A549 (cell line): ENCODE data around the gene TREH.

Experiments
- CTCF ChIP-seq: fragments of >200 bp; sonication (Bioruptor Twin); formaldehyde crosslinking; IDR thresholded peaks from 3 replicates; pipeline ENCODE4 v1.5.1; 2016
- EP300 ChIP-seq, 2 experiments: fragments of >200 bp; sonication (Bioruptor Twin); formaldehyde crosslinking; IDR thresholded peaks; 2 replicates in 1 of 2; 3 replicates in 1 of 2; pipeline ENCODE4 v1.6.1; 2016 to 2017
- MAFK ChIP-seq: fragments of 450-650 bp; IDR thresholded peaks from 2 replicates; pipeline ENCODE4 v1.6.1; 2014; ENCODE audit not compliant: partially characterized antibody
- POLR2A ChIP-seq: IDR thresholded peaks from 2 replicates; pipeline ENCODE4 v1.6.1; 2012; ENCODE audit warnings: mild to moderate bottlenecking, low read length
- RAD21 ChIP-seq, 2 experiments: fragments of >200 bp in 1 of 2; sonication (Bioruptor Twin) in 1 of 2; formaldehyde crosslinking in 1 of 2; IDR thresholded peaks in 1 of 2; conservative IDR thresholded peaks in 1 of 2; 2 replicates in 1 of 2; 3 replicates in 1 of 2; pipeline ENCODE4 v1.6.1; 2012 to 2018; ENCODE audit warnings: inconsistent platforms in 1 of 2
- RARB ChIP-seq: fragments of 250-450 bp; sonication (Bioruptor Pico); IDR thresholded peaks from 2 replicates; pipeline ENCODE4 v1.8.0; 2021; ENCODE audit warnings: mild to moderate bottlenecking, moderate library complexity
- RCOR1 ChIP-seq: fragments of 150-350 bp; IDR thresholded peaks from 2 replicates; pipeline ENCODE4 v1.6.1; 2014; ENCODE audit warnings: antibody characterized with exemption, low read length, low read depth
- SREBF2 ChIP-seq: fragments of 450-650 bp; IDR thresholded peaks from 2 replicates; pipeline ENCODE4 v1.6.1; 2014; ENCODE audit warnings: mild to moderate bottlenecking, moderate library complexity
- TFCP2L1 ChIP-seq: fragments of 250-450 bp; sonication (Bioruptor Pico); IDR thresholded peaks from 2 replicates; pipeline ENCODE4 v1.5.0; 2021; ENCODE audit warnings: mild to moderate bottlenecking

DNA sequence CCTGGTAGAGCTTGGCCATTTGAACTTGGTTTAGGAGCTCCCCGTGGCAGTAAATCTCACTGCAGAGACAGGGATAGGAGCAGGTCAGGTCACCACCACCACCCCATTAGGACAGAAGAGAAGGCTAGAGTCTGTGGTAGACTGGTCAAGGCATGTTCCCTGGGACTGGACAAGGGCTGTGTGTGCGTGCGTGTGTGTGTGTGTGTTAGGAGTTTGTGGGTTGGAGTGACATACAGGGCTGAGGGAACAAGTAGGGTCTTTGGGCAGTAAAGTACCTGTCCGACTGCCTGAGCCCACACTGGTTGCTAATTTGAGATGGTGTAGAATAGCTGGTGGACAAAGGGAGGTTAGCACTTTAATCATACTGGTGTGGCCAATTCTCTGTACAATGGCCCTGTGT, 16.1 kb downstream of the TREH start:
- TF ChIP-seq RARB (CRISPR knock-in tag) (no peak), POLR2A (no peak), CTCF (no peak), RAD21 (conservative IDR thresholded peaks at IDR 0.05 in 1 of 2, IDR thresholded peaks at IDR 0.05 in 1 of 2) (no peak), TFCP2L1 (CRISPR knock-in tag) (no peak), MAFK (no peak), EP300 (IDR thresholded peaks at IDR 0.05) (no peak), RCOR1 (no peak), SREBF2 (no peak)
